HepG2 (cell line): ENCODE results near the gene CD79A. TPM values are rescaled to one million over a fixed set of nuclear protein-coding genes. Genes with fewer than 3 reads are reported as not detected.

Experiments
- BHLHE40 ChIP-seq: IDR thresholded peaks from 2 replicates; pipeline ENCODE4 v1.6.1; 2011; ENCODE audit warnings: low read length, improper control_type of control experiment
- CAMTA2 ChIP-seq: sonication (generic); formaldehyde crosslinking; IDR thresholded peaks from 2 replicates; pipeline ENCODE4 v1.4.0; 2020; ENCODE audit warnings: mild to moderate bottlenecking, missing genetic modification reagents, borderline replicate concordance
- EED ChIP-seq: sonication (generic); formaldehyde crosslinking; IDR thresholded peaks from 2 replicates; pipeline ENCODE4 v1.5.0; 2020; ENCODE audit warnings: mild to moderate bottlenecking, missing genetic modification reagents
- ERF ChIP-seq: IDR thresholded peaks from 2 replicates; pipeline ENCODE4 v1.6.1; 2018; ENCODE audit warnings: missing biosample characterization, missing genetic modification reagents
- ISL2 ChIP-seq: sonication (generic); formaldehyde crosslinking; IDR thresholded peaks from 2 replicates; pipeline ENCODE4 v1.5.0; 2020; ENCODE audit warnings: missing genetic modification reagents
- MAF1 ChIP-seq: sonication (generic); formaldehyde crosslinking; IDR thresholded peaks from 2 replicates; pipeline ENCODE4 v1.5.0; 2020; ENCODE audit warnings: missing genetic modification reagents, borderline replicate concordance
- MAFF ChIP-seq: IDR thresholded peaks from 2 replicates; pipeline ENCODE4 v1.6.1; 2011; ENCODE audit warnings: low read depth, low read length, improper control_type of control experiment
- MZF1 ChIP-seq: sonication (generic); formaldehyde crosslinking; IDR thresholded peaks from 2 replicates; pipeline ENCODE4 v1.8.1; 2023; ENCODE audit warnings: mild to moderate bottlenecking, missing genetic modification reagents, borderline replicate concordance
- NR3C1 ChIP-seq: sonication (generic); formaldehyde crosslinking; IDR thresholded peaks from 2 replicates; pipeline ENCODE4 v1.4.0; 2020; ENCODE audit warnings: missing genetic modification reagents
- RBM22 ChIP-seq: fragments of 200-400 bp; formaldehyde crosslinking; optimal IDR thresholded peaks from 2 replicates; pipeline ENCODE3; 2017; ENCODE audit warnings: mild to moderate bottlenecking, low read length, moderate library complexity
- RBM39 ChIP-seq: fragments of 200-400 bp; formaldehyde crosslinking; IDR thresholded peaks from one replicate; pipeline ENCODE4 v1.6.1; 2018; ENCODE audit warnings: antibody characterized with exemption, mild to moderate bottlenecking, low read depth, low read length; ENCODE audit not compliant: poor library complexity, severe bottlenecking
- SRF ChIP-seq: IDR thresholded peaks from 2 replicates; pipeline ENCODE4 v1.6.1; 2011; ENCODE audit warnings: mild to moderate bottlenecking, low read depth, low read length, moderate library complexity
- ZNF296 ChIP-seq: sonication (generic); formaldehyde crosslinking; conservative IDR thresholded peaks from 2 replicates; pipeline ENCODE4 v1.5.0; 2020; ENCODE audit warnings: mild to moderate bottlenecking, missing genetic modification reagents
- ZNF577 ChIP-seq: sonication (generic); formaldehyde crosslinking; IDR thresholded peaks from 2 replicates; pipeline ENCODE4 v1.4.0; 2020; ENCODE audit warnings: mild to moderate bottlenecking, low read depth, missing genetic modification reagents, borderline replicate concordance
- ZNF660 ChIP-seq: sonication (generic); formaldehyde crosslinking; IDR thresholded peaks from 2 replicates; pipeline ENCODE4 v1.5.1; 2020; ENCODE audit warnings: mild to moderate bottlenecking, low read depth, missing genetic modification reagents, borderline replicate concordance
- ZNF782 ChIP-seq: sonication (generic); formaldehyde crosslinking; IDR thresholded peaks from 2 replicates; pipeline ENCODE4 v1.4.0; 2020; ENCODE audit warnings: missing genetic modification reagents, mild to moderate bottlenecking, borderline replicate concordance
- ZNF784 ChIP-seq: sonication (generic); formaldehyde crosslinking; IDR thresholded peaks from 2 replicates; pipeline ENCODE4 v1.5.1; 2020; ENCODE audit warnings: missing genetic modification reagents, mild to moderate bottlenecking, borderline replicate concordance
- polyA plus RNA-seq, 8 experiments: library from polyadenylated mRNA; depleted of rRNA in 3 of 8; stranded (reverse) in 7 of 8; unstranded in 1 of 8; fragments of >200 nt; fragmentation: Illumina TruSeq in 4 of 8; extraction: Trizol in 4 of 8; gene quantifications; 2 replicates each; pipeline versions ENCODE4 v1.2.1 to v1.2.3, GENCODE V29; 2011 to 2016; ENCODE audit warnings: low read depth in 4 of 8, missing spikeins in 1 of 8, mixed read lengths in 1 of 8; ENCODE audit not compliant: insufficient read depth in 1 of 8
- total RNA-seq, 5 experiments: library from RNA; depleted of rRNA; stranded (reverse); fragments of >200 nt; fragmentation: Illumina TruSeq; extraction: Trizol; gene quantifications; 2 replicates each; pipeline ENCODE4 v1.2.3, GENCODE V29; 2016; ENCODE audit warnings: low read depth in 1 of 5
- TF ChIP-seq, protein P1 (sequence below): sonication (generic); formaldehyde crosslinking; IDR thresholded peaks from 2 replicates; pipeline ENCODE4 v1.9.0; 2021; ENCODE audit warnings: missing genetic modification reagents, borderline replicate concordance
- TF ChIP-seq, protein P2 (sequence below): IDR thresholded peaks from 2 replicates; pipeline ENCODE4 v1.6.1; 2016; ENCODE audit warnings: low read depth, control low read depth
- TF ChIP-seq, protein P3 (sequence below): sonication (generic); formaldehyde crosslinking; IDR thresholded peaks from 2 replicates; pipeline ENCODE4; 2020; ENCODE audit warnings: missing genetic modification reagents, mild to moderate bottlenecking, borderline replicate concordance

CD79A gene
- total and polyA plus RNA-seq, 2 of the 13 experiments (the other 11 are each of a cell fraction or from before 2014, with no cell fraction given) = 0.24 to 0.33 TPM

DNA sequence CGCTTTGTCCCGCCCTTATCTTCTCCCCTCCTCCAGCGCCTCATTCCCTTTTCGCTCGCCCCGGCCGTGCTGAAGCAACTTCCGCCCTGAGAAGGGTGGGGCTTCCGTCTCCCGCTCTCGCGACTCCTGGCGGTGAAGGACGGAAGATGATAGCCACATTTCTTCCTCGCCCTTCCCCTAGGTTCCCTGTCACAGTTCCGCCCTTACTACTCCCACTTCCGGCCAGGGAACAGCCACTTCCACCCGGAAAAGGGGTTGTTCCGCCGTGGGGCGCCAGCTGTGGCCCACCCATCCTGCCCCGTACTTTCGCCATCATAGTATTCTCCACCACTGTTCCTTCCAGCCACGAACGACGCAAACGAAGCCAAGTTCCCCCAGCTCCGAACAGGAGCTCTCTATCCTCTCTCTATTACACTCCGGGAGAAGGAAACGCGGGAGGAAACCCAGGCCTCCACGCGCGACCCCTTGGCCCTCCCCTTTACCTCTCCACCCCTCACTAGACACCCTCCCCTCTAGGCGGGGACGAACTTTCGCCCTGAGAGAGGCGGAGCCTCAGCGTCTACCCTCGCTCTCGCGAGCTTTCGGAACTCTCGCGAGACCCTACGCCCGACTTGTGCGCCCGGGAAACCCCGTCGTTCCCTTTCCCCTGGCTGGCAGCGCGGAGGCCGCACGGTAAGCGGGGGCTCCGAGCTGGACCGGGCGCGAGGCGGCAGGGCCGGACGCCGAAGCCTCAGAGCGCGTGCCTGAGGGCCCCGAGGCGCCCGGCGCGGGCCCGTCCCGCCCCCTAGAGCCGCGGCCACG, 17.3 kb upstream of the CD79A start, which contains the start of gene RPS19 (continued):
- TF ChIP-seq CAMTA2 = 0 out of 2 replicates have a peak, but pooled peaks have one; percentile 60
- 0 out of 2 replicates have a peak, but pooled peaks have one; percentile 25 for TF ChIP-seq SRF
- TF ChIP-seq ZNF577 = no peak
- no peak for TF ChIP-seq NR3C1 (CRISPR knock-in tag)
- peak; percentile 74 for TF ChIP-seq RBM22
- peak; percentile 45; the same call in 1 of the 2 replicates for TF ChIP-seq EED (CRISPR knock-in tag)
- no peak for TF ChIP-seq MZF1 (CRISPR knock-in tag)
- no peak for TF ChIP-seq ZNF660
- TF ChIP-seq ISL2 (CRISPR knock-in tag) = peak; percentile 29; the same call in 1 of the 2 replicates
- TF ChIP-seq ERF (CRISPR knock-in tag) = peak; percentile 47; the same call in 1 of the 2 replicates
- no peak for TF ChIP-seq ZNF782 (CRISPR knock-in tag)
- peak; percentile 82 for TF ChIP-seq ZNF784
- TF ChIP-seq RBM39 = peak; percentile 82
- 0 out of 2 replicates have a peak, but pooled peaks have one; percentile 27 for TF ChIP-seq MAF1 (CRISPR knock-in tag)
- no peak for TF ChIP-seq MAFF
- TF ChIP-seq BHLHE40 = no peak
- TF ChIP-seq, protein P1, sequence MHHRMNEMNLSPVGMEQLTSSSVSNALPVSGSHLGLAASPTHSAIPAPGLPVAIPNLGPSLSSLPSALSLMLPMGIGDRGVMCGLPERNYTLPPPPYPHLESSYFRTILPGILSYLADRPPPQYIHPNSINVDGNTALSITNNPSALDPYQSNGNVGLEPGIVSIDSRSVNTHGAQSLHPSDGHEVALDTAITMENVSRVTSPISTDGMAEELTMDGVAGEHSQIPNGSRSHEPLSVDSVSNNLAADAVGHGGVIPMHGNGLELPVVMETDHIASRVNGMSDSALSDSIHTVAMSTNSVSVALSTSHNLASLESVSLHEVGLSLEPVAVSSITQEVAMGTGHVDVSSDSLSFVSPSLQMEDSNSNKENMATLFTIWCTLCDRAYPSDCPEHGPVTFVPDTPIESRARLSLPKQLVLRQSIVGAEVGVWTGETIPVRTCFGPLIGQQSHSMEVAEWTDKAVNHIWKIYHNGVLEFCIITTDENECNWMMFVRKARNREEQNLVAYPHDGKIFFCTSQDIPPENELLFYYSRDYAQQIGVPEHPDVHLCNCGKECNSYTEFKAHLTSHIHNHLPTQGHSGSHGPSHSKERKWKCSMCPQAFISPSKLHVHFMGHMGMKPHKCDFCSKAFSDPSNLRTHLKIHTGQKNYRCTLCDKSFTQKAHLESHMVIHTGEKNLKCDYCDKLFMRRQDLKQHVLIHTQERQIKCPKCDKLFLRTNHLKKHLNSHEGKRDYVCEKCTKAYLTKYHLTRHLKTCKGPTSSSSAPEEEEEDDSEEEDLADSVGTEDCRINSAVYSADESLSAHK = no peak
- TF ChIP-seq, protein P2, sequence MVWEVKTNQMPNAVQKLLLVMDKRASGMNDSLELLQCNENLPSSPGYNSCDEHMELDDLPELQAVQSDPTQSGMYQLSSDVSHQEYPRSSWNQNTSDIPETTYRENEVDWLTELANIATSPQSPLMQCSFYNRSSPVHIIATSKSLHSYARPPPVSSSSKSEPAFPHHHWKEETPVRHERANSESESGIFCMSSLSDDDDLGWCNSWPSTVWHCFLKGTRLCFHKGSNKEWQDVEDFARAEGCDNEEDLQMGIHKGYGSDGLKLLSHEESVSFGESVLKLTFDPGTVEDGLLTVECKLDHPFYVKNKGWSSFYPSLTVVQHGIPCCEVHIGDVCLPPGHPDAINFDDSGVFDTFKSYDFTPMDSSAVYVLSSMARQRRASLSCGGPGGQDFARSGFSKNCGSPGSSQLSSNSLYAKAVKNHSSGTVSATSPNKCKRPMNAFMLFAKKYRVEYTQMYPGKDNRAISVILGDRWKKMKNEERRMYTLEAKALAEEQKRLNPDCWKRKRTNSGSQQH (CRISPR knock-in tag) = peak; percentile 89
- TF ChIP-seq ZNF296 (CRISPR knock-in tag) = no peak
- TF ChIP-seq, protein P3, sequence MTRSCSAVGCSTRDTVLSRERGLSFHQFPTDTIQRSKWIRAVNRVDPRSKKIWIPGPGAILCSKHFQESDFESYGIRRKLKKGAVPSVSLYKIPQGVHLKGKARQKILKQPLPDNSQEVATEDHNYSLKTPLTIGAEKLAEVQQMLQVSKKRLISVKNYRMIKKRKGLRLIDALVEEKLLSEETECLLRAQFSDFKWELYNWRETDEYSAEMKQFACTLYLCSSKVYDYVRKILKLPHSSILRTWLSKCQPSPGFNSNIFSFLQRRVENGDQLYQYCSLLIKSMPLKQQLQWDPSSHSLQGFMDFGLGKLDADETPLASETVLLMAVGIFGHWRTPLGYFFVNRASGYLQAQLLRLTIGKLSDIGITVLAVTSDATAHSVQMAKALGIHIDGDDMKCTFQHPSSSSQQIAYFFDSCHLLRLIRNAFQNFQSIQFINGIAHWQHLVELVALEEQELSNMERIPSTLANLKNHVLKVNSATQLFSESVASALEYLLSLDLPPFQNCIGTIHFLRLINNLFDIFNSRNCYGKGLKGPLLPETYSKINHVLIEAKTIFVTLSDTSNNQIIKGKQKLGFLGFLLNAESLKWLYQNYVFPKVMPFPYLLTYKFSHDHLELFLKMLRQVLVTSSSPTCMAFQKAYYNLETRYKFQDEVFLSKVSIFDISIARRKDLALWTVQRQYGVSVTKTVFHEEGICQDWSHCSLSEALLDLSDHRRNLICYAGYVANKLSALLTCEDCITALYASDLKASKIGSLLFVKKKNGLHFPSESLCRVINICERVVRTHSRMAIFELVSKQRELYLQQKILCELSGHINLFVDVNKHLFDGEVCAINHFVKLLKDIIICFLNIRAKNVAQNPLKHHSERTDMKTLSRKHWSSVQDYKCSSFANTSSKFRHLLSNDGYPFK (CRISPR knock-in tag) = peak; percentile 96
